A673 (cell line): ENCODE data around the gene ZSCAN1. TPM values are rescaled to one million over a fixed set of nuclear protein-coding genes. Genes with fewer than 3 reads are reported as not detected.
A peak's percentile ranks its signal among the peaks of the same experiment; 100 is the strongest.

Source experiments
- Bru-seq: library from RNA; stranded (reverse); fragments of 400-500 nt; gene quantifications from one replicate; lab custom pipeline; 2021; lab: Mats Ljungman, UMichigan
- BruChase-seq, 2 experiments: library from RNA; stranded (reverse); fragments of 400-500 nt; gene quantifications; one replicate each; lab custom pipeline; 2021; lab: Mats Ljungman, UMichigan
- BruUV-seq: library from RNA; stranded (reverse); fragments of 400-500 nt; replicated peaks from 2 replicates; lab custom pipeline; 2021; lab: Mats Ljungman, UMichigan
- CTCF ChIA-PET: fragments of 300-600 bp; sonication (Branson Sonifier 250); formaldehyde crosslinking; loops from one replicate; lab custom pipeline; 2022; ENCODE audit warnings: antibody characterized with exemption; lab: Charles Lee
- POLR2A ChIA-PET: fragments of 300-600 bp; sonication (Branson Sonifier 250); formaldehyde crosslinking; loops from one replicate; lab custom pipeline; 2022; ENCODE audit warnings: antibody characterized with exemption; ENCODE audit not compliant: low non-redundant PET; lab: Charles Lee
- DNase-seq: peaks from one replicate; pipeline ENCODE4 v3.0.0-alpha.2; 2015; ENCODE audit warnings: low spot score
- H3K27ac ChIP-seq: fragments of 200-600 bp; sonication (generic); 2 replicates; pipeline ENCODE4 v1.5.1; 2016; ENCODE audit warnings: mixed run types, low read depth, mild to moderate bottlenecking, mixed read lengths, antibody characterized with exemption, low read length; ENCODE audit not compliant: poor library complexity, severe bottlenecking
- H3K27me3 ChIP-seq: fragments of 200-600 bp; sonication (generic); replicated peaks from 2 replicates; pipeline ENCODE4 v1.6.1; 2017; ENCODE audit warnings: mixed run types, low read depth, mild to moderate bottlenecking, mixed read lengths, antibody characterized with exemption, low read length; ENCODE audit not compliant: insufficient read depth, poor library complexity
- H3K36me3 ChIP-seq: fragments of 200-600 bp; sonication (generic); 2 replicates; pipeline ENCODE4 v1.6.1; 2016; ENCODE audit warnings: mixed run types, mild to moderate bottlenecking, mixed read lengths, antibody characterized with exemption, low read length; ENCODE audit not compliant: insufficient read depth, poor library complexity, severe bottlenecking
- H3K4me1 ChIP-seq: fragments of 200-600 bp; sonication (generic); 2 replicates; pipeline ENCODE4 v1.6.1; 2017; ENCODE audit warnings: mixed run types, mild to moderate bottlenecking, mixed read lengths, antibody characterized with exemption, low read length; ENCODE audit not compliant: insufficient read depth, poor library complexity, severe bottlenecking
- H3K4me3 ChIP-seq: fragments of 200-600 bp; sonication (generic); 2 replicates; pipeline ENCODE4 v1.5.1; 2016; ENCODE audit warnings: low read depth, mixed run types, mild to moderate bottlenecking, mixed read lengths, low read length; ENCODE audit not compliant: poor library complexity, severe bottlenecking
- H3K9me3 ChIP-seq: fragments of 200-600 bp; sonication (generic); 2 replicates; pipeline ENCODE4 v1.6.1; 2016; ENCODE audit warnings: mixed run types, low read depth, mild to moderate bottlenecking, mixed read lengths, antibody characterized with exemption, low read length; ENCODE audit not compliant: poor library complexity, severe bottlenecking
- EZH2 ChIP-seq: fragments of 200-600 bp; sonication (generic); IDR thresholded peaks from 2 replicates; pipeline ENCODE4 v1.6.1; 2017; ENCODE audit warnings: borderline replicate concordance, low read depth, mild to moderate bottlenecking, mixed read lengths, antibody characterized with exemption, low read length; ENCODE audit not compliant: poor library complexity, severe bottlenecking
- intact Hi-C: fragments of 100-400 bp; cut with micrococcal nuclease; formaldehyde crosslinking; loops from one replicate; pipeline ENCODE4 v1.10.0; 2022; ENCODE audit not compliant: unreplicated experiment
- long read RNA-seq: library from polyadenylated mRNA; stranded (forward); transcript quantifications from one replicate; pipeline ENCODE4 v2.0.0, GENCODE V29; 2022
- total RNA-seq: library from RNA; stranded (reverse); gene quantifications from 2 replicates; pipeline ENCODE4 v1.2.3, GENCODE V29; 2021
- TF ChIP-seq, protein P1 (sequence below): fragments of 300-800, 200-600 bp; sonication (generic); conservative IDR thresholded peaks from 2 replicates; pipeline ENCODE4 v1.5.1; 2017; ENCODE audit warnings: low read depth, mild to moderate bottlenecking, antibody characterized with exemption, low read length, moderate library complexity, mixed read lengths

Gene ZSCAN1, protein sequence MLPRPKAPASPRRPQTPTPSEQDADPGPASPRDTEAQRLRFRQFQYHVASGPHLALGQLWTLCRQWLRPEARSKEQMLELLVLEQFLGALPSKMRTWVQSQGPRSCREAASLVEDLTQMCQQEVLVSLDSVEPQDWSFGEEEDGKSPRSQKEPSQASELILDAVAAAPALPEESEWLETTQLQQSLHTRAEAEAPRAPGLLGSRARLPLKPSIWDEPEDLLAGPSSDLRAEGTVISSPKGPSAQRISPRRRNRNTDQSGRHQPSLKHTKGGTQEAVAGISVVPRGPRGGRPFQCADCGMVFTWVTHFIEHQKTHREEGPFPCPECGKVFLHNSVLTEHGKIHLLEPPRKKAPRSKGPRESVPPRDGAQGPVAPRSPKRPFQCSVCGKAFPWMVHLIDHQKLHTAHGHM
- total RNA-seq: 1.4 and 2.8 TPM in 2 replicates
- Bru-seq, nascent RNA: percentile 30 among the genes with signal in this experiment
- percentile 26 among the genes with signal in this experiment for BruChase-seq, experiment 1, labeled RNA remaining after a 2-hour chase
- BruChase-seq, experiment 2, labeled RNA remaining after a 6-hour chase: percentile 20 among the genes with signal in this experiment
- long read RNA-seq, transcript ZSCAN1-203 (3 exons, 813 nt): major isoform, 7 of 7 reads
- long read RNA-seq, partial matches to known transcripts: 0 of 7 reads
- long read RNA-seq, other reads (novel, unspliced or antisense): 0 of 7 reads

DNA sequence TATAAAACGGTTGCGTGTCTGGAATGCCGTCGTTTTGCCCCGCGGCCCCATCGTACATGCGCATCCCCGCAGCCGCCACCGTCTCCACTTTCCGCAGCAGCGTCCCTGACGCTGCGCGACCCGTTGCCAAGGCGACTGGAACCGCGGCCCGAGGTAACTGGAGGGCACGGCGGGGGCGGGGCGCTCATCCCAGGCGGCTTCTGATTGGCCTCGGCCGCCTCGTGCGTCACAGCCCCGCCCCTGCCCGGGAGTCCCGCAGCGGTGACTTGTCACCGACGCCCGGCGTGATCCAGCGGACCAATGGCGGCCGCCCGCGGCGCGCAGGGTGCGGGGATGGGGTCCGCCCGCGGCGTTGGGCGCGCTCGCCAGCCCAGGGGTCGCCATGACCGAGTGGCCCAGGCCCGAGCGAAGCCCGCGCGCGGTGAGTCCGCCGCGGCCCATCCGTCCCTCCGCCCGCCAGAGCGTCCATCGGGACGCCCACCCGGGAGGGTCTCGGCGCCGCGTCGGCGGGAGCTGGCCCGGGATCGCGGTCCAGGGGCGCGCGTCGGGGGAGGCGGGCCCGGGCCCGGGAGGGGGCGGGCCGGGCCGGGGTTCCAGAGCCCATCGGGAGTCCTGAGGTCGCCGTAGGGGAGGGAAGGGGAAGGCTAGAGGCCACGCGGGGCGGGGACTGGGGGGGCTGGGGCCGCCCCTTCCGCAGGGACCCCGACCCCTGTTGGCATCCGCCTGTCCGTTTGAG is at the start of gene ZSCAN1:
Gene ZSCAN1, plus strand, starts transcription at position 285 of the 736 bp plus-strand sequence. CDS start 3,812 bp downstream, outside the sequence.
- CTCF ChIA-PET: interaction anchor here (0.6 kb wide), 1 partner anchor 16 kb away, joined by 3 read pairs; no protein-coding TSS in a partner anchor
- Histone ChIP-seq H3K9me3 (no peaks in the 10 kb centered on the region), H3K27me3 (no peaks in the 10 kb centered on the region), H3K36me3 (no peaks in the 10 kb centered on the region), H3K27ac (peak within 1 kb of the TSS; percentile 83), H3K4me1 (no peaks in the 10 kb centered on the region), H3K4me3 (peak within 1 kb of the TSS; percentile 52)
- no peak for TF ChIP-seq EZH2
- TF ChIP-seq, protein P1, sequence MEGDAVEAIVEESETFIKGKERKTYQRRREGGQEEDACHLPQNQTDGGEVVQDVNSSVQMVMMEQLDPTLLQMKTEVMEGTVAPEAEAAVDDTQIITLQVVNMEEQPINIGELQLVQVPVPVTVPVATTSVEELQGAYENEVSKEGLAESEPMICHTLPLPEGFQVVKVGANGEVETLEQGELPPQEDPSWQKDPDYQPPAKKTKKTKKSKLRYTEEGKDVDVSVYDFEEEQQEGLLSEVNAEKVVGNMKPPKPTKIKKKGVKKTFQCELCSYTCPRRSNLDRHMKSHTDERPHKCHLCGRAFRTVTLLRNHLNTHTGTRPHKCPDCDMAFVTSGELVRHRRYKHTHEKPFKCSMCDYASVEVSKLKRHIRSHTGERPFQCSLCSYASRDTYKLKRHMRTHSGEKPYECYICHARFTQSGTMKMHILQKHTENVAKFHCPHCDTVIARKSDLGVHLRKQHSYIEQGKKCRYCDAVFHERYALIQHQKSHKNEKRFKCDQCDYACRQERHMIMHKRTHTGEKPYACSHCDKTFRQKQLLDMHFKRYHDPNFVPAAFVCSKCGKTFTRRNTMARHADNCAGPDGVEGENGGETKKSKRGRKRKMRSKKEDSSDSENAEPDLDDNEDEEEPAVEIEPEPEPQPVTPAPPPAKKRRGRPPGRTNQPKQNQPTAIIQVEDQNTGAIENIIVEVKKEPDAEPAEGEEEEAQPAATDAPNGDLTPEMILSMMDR: no peak
- POLR2A ChIA-PET: no interaction called here
- BruUV-seq: no TSS peak
- intact Hi-C loops: no loop called here
- peak; percentile 94 for DNase-seq

DNA sequence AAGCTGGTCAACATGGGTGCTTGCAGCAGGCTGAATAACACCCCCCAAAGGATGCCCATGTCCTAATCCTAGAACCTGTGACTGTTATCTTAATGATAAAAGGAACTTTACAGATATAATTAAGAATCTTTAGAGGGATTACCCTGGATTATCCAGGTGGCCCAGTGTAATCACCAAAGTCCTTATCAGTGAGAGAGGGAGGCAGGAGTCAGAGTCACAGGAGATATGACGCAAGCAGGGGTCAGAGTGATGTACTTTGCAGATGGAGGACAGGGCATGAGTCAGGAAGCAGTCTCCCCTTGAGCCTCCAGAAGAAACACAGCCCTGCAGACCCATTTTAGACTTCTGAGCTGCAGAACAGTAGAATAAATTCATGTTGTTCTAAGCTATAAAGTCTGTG is 41.0 kb upstream of the ZSCAN1 start:
- no peak for TF ChIP-seq EZH2
- TF ChIP-seq, protein P1: no peak
- peaks cover 18% of the 10 kb centered on the region for H3K36me3 ChIP-seq
- no peaks in the 10 kb centered on the region for H3K27me3 ChIP-seq
- H3K4me1 ChIP-seq: no peaks in the 10 kb centered on the region
- POLR2A ChIA-PET: no interaction called here
- H3K4me3 ChIP-seq: no peak overlapping the region
- no peak overlapping the region for H3K27ac ChIP-seq
- H3K9me3 ChIP-seq: peaks cover 32% of the 10 kb centered on the region
- CTCF ChIA-PET: no interaction called here
- intact Hi-C loops: no loop called here
- no peak for DNase-seq
- BruUV-seq: no TSS peak

DNA sequence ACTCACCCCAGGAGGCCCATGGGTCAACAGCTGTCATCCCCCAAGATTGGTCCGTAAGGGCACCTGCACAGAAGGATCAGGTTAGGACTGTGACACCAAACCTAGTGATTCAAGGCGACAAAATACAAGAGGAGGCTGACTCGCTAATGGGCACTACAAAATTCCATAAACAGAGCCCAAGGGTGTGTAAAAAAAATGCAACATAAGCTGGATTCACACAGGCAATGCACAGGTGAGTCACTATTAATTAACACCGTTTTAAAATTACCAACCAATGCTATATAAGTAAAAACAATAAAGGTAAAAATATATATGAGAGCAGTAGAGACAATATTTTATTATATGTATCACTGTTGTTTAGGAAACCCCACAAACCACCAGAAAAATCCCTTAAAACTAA is 33.1 kb upstream of the ZSCAN1 start:
- peaks cover 54% of the 10 kb centered on the region for H3K9me3 ChIP-seq
- H3K27ac ChIP-seq: no peak overlapping the region
- intact Hi-C loops: no loop called here
- no TSS peak for BruUV-seq
- no peak for TF ChIP-seq EZH2
- TF ChIP-seq, protein P1: no peak
- no peak overlapping the region for H3K4me3 ChIP-seq
- POLR2A ChIA-PET: no interaction called here
- CTCF ChIA-PET: no interaction called here
- H3K36me3 ChIP-seq: peaks cover 59% of the 10 kb centered on the region
- DNase-seq: no peak
- H3K4me1 ChIP-seq: peaks cover 3% of the 10 kb centered on the region
- H3K27me3 ChIP-seq: no peaks in the 10 kb centered on the region
